ENCODE measurements around the gene PKD1L1.
A peak's percentile ranks its signal among the peaks of the same experiment; 100 is the strongest.

DNA sequence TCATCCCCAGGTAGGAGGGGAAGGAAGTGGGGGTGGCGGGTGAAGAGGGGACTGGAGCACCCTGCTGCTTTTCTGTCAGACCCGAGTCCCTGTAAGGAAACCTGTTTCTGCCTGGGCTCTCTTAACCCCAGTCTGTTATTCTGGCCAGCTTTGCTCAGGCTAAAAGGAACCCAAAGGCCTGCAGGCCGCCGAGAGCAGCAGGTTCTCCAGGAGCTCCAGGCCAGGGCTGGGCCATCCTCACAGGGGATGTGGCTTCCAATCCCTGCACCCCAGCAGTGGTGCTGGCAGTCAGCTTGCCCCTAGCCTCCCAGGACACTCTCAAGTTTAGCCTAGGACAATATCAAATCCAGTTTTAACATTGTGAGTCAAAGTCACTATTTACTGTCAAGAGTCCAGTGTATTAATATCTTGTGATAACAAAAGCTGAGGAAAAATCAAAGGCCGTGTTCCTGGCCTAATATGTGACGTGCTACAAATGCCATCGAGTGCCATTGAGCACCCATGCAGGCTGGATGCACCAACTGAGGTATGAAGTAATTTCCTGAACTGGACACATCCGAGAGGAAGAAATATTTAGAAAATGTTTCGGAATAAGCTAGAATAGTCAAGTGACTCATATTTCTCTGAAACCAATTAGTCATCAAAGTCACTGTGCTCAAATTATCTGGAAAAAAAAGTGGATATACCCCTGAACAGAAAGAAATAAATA lies 7.0 kb downstream of the PKD1L1 start:
- TF ChIP-seq, protein P1, sequence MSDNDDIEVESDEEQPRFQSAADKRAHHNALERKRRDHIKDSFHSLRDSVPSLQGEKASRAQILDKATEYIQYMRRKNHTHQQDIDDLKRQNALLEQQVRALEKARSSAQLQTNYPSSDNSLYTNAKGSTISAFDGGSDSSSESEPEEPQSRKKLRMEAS (IDR thresholded peaks at IDR 0.05), result no peak
- TF ChIP-seq, protein P2, sequence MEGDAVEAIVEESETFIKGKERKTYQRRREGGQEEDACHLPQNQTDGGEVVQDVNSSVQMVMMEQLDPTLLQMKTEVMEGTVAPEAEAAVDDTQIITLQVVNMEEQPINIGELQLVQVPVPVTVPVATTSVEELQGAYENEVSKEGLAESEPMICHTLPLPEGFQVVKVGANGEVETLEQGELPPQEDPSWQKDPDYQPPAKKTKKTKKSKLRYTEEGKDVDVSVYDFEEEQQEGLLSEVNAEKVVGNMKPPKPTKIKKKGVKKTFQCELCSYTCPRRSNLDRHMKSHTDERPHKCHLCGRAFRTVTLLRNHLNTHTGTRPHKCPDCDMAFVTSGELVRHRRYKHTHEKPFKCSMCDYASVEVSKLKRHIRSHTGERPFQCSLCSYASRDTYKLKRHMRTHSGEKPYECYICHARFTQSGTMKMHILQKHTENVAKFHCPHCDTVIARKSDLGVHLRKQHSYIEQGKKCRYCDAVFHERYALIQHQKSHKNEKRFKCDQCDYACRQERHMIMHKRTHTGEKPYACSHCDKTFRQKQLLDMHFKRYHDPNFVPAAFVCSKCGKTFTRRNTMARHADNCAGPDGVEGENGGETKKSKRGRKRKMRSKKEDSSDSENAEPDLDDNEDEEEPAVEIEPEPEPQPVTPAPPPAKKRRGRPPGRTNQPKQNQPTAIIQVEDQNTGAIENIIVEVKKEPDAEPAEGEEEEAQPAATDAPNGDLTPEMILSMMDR (IDR thresholded peaks at IDR 0.05), result no peak
- TF ChIP-seq POLR2A (IDR thresholded peaks at IDR 0.05; ENCODE audit: low read length) (no peak), CHD2 (IDR thresholded peaks at IDR 0.05; ENCODE audit: low read length, partially characterized antibody) (no peak), CEBPB (IDR thresholded peaks at IDR 0.05) (no peak), FOSL2 (IDR thresholded peaks at IDR 0.05) (no peak), FOSL2 (CRISPR knock-in tag; IDR thresholded peaks at IDR 0.05) (peak; percentile 64; the same call in 1 of the 2 replicates), MYC (IDR thresholded peaks at IDR 0.05; ENCODE audit: borderline replicate concordance, low read length) (no peak), SREBF2 (IDR thresholded peaks at IDR 0.05) (no peak), RNF2 (IDR thresholded peaks at IDR 0.05; ENCODE audit: borderline replicate concordance, low read depth) (no peak), POLR2AphosphoS2 (conservative IDR thresholded peaks at IDR 0.05; ENCODE audit: low read length) (no peak), RFX5 (IDR thresholded peaks at IDR 0.05) (no peak), CBX8 (IDR thresholded peaks at IDR 0.05) (no peak), JUNB (IDR thresholded peaks at IDR 0.05) (no peak)
- TF ChIP-seq, protein P3, sequence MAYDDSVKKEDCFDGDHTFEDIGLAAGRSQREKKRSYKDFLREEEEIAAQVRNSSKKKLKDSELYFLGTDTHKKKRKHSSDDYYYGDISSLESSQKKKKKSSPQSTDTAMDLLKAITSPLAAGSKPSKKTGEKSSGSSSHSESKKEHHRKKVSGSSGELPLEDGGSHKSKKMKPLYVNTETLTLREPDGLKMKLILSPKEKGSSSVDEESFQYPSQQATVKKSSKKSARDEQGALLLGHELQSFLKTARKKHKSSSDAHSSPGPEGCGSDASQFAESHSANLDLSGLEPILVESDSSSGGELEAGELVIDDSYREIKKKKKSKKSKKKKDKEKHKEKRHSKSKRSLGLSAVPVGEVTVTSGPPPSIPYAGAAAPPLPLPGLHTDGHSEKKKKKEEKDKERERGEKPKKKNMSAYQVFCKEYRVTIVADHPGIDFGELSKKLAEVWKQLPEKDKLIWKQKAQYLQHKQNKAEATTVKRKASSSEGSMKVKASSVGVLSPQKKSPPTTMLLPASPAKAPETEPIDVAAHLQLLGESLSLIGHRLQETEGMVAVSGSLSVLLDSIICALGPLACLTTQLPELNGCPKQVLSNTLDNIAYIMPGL (CRISPR knock-in tag; IDR thresholded peaks at IDR 0.05; ENCODE audit: borderline replicate concordance), result no peak
